Transverse colon (tissue), 3 donors: Measurements from ENCODE around the gene CDH13.

Experiments used
- EP300 ChIP-seq: sonication (generic); formaldehyde crosslinking; IDR thresholded peaks from one replicate; pipeline ENCODE4 v1.6.1; 2017; ENCODE audit warnings: antibody characterized with exemption, low read depth
- TF ChIP-seq, protein P1 (sequence below), 5 experiments: fragments of 200-600 bp in 3 of 5; fragments of 450-650 bp in 2 of 5; sonication (generic) in 3 of 5; IDR thresholded peaks; 1 replicate in 2 of 5; 2 replicates in 3 of 5; pipeline ENCODE4 v1.5.1; 2016 to 2017; ENCODE audit warnings: antibody characterized with exemption in 5 of 5, inconsistent platforms in 3 of 5, mild to moderate bottlenecking in 2 of 5, moderate library complexity in 1 of 5

DNA sequence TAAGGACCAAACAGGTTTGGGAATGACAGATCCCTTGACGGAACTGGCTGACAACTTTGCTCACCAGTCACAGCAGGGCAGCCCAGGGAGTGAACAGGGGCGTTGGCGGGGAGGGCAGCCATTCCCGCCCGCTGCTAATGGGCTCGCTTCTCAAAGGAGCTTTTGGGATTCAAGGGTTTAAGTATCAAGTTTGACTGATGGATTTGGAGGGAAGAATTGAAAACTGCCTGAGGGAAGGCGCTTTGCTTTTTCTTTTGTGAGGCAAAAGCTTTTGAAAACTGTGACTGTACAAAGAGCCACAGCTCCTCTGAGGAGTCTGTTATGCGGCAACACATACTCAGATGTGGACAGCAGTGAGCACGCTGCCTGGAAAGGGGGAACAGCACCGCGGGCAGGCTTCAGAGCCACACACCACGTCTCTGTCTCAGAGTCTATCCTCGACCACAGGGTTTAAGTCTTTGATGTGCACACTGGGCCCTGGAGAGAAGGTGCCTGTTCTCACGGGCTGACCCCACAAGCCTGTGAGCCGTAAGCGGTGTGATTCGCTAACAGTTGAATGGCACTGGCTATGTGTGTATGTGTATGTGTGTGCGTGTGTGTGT, 1101.1 kb downstream of the CDH13 start:
- TF ChIP-seq, protein P1, sequence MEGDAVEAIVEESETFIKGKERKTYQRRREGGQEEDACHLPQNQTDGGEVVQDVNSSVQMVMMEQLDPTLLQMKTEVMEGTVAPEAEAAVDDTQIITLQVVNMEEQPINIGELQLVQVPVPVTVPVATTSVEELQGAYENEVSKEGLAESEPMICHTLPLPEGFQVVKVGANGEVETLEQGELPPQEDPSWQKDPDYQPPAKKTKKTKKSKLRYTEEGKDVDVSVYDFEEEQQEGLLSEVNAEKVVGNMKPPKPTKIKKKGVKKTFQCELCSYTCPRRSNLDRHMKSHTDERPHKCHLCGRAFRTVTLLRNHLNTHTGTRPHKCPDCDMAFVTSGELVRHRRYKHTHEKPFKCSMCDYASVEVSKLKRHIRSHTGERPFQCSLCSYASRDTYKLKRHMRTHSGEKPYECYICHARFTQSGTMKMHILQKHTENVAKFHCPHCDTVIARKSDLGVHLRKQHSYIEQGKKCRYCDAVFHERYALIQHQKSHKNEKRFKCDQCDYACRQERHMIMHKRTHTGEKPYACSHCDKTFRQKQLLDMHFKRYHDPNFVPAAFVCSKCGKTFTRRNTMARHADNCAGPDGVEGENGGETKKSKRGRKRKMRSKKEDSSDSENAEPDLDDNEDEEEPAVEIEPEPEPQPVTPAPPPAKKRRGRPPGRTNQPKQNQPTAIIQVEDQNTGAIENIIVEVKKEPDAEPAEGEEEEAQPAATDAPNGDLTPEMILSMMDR (IDR thresholded peaks at IDR 0.05), result no peak
- no peak for TF ChIP-seq EP300
